ENCODE data around the gene CHPF2.
A peak's percentile ranks its signal among the peaks of the same experiment; 100 is the strongest.

CHPF2 gene

DNA sequence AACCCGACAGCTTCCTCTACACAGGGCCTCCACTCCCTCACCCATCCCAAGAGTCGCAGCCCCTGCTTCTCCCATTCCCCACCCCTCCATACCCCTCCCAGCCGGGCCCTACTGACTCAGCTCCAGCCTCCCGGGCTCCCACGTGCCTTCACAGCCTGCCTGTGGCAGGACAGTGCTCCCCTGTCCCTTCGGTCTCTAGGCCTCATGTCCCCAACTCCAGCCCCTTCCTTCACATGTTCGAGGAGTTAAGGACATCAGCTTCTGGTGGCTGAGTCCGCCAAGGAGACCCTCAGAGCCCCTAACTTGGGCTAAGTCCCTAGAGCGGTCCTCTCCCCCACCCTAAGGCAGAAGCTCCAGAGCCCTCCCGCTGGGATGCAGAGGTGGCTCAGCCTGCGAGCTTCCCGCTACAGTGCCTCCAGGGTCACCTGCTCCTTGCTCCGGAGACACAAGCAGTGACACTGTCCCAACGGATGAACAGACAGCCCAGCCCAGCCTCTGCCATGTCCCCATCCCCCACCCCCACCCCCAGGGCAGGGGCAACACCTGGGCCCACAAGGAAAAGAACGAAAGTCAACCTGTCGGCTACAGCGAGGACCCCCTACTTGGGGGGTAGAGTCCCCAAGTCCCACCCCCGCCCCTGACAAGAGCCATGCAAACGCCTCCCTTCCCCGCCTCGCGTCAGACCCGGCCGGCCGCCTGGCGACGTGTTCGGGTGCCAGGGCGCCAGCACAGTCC lies 15.5 kb downstream of the CHPF2 start:
- no peak for DNase-seq

DNA sequence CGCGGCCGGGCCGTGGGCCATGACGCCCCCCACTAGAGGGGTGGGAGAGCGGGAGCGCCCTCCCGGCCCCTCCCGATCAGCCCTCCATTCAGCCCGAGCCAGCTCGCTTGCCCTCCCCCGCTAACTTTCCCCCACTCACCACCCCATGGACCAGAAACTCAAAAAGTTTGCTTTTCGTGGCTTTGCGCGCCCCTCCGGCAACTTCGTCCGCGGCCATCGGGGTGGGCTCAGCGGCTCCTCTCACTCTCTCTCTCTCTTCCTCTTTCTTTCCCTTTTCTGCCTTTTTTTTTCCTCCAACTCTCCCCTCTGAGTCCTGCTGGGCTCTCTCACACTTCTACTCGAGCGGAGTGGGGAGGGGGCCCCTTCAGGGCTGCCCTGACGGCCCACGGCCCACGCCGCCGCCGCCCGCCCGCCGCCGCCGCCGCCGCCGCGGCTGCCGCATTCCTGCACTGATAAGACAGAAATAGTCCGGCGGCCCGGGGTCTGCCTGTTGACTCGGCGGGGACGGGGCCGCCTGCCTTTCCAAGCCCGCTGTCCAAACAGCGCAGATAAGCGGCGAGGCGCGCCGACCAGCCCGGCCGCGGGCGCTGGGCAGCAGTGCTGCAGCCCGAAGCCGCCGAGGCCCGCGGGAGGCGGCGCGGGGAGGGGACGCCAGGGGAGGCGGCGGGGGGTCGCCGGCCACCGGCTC lies 16.2 kb downstream of the CHPF2 start, which contains the start of gene SMARCD3:
TSS of gene SMARCD3 (minus strand) at position 349 of the 688 bp plus-strand sequence. CDS start at position 217, 132 bp downstream.
- peak; percentile 52 for DNase-seq

DNA sequence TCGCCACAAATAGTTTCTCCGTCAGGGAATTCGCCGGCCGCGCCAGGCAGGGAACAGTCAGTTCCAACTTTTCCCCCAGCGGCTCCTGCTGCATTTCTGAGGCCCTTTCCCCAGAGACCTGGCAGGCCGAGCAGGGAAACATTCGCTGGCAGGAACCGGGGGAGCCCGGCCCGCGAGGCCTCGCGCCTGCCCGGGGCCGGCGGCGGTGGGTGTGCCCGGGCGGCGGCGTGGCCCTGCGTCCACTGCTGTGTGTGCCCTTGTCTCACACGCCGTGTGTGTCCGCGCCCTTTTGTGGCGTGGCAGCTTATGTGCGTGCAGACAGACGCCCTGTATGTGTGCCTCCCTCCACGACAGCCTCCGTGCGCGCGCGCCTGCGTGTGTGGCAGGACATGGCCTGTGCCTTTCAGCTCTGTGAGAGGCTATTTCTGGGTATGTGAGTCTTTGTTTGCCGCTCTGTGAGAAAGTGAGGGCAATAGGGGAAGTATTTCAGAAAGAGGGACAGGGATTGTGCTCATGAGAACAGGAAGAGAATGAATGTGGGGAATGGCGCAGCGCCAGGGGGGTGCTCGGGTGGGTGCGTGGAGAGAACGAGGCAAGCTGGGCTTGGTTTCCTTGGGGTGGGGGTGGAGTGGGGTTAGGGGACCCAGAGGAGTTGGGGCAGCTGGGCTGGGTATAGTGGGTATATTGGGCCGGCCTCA lies 16.9 kb downstream of the CHPF2 start:
- peak; percentile 53 for DNase-seq

DNA sequence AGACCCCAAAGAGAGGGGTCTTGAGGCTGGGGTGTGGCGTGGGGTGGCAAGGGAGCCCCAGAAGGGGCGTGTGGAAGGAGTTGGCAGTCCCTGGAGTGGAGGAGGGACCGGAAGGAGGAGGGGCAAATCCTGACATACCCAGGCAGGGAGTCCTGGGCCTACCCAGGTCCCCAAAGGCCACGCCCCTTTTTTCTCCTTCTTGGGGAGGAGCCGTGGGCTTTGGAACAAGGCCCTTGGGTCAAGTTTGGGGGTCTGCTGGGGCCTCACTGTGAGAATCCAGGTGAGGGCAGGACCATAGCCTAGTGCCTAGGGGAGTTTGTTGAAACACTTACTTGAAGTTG lies 17.4 kb downstream of the CHPF2 start:
- no peak for DNase-seq

DNA sequence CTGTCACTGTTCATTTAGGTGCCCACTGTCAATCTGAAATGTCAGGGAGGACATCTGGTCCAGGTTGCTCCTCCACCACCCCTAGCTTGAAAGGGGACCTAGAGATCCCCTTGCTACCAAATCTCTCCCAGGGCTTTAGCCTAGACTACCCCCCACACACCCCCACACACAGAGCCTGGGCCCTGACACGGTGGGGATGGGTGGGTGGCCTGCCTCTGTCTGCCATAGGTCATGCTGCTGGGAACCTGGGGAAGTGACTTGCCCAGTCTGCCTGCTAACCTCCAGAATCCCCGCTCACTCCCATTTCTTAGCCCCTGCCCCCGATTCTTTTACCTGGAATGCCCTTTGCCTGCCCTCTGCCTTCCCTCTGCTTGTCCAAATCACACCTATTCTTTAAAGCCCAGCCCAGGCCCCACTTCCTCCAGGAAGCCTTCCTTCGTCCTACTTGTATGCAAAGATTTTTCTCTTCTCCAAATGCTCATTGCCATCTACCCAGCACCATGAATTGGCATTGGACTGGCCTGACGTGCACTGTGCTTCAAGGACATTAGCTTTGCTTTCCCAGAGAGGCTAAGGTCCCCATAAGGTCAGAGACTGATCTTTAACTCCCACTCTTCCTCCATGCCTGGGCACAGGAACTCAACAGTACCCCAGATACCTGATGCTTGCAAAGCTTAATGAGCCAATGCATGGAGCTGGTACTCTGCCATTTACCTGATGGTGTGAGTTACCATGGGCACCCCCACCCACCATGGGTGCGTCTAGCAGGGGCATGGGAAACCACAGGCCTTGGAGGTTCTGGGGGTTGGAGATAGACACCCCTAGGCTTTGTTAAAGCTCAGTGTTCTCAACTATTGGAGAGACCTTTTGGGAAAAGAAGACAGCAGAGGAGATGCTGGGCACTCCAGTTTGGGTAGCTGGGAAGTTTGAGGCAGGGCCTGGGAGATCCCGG lies 18.2 kb downstream of the CHPF2 start:
- no peak for DNase-seq

DNA sequence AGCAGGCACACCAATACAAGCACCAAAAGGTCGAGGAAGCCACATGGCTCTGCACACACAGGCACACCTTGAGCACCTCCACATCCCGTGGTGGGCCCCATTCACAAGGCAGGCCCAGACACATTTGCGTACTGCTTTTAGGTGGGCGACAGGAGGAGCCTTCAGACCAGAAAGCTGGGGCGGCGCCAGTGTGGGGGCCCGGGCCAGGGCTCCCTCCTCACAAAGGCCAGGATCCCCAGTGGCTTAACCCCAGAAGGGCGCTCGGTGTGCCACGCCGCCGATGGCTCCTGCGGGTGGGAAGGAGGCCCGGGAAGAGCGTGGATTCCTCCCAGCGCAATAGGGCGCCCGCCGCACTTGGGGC lies 19.0 kb downstream of the CHPF2 start:
- DNase-seq, result no peak

DNA sequence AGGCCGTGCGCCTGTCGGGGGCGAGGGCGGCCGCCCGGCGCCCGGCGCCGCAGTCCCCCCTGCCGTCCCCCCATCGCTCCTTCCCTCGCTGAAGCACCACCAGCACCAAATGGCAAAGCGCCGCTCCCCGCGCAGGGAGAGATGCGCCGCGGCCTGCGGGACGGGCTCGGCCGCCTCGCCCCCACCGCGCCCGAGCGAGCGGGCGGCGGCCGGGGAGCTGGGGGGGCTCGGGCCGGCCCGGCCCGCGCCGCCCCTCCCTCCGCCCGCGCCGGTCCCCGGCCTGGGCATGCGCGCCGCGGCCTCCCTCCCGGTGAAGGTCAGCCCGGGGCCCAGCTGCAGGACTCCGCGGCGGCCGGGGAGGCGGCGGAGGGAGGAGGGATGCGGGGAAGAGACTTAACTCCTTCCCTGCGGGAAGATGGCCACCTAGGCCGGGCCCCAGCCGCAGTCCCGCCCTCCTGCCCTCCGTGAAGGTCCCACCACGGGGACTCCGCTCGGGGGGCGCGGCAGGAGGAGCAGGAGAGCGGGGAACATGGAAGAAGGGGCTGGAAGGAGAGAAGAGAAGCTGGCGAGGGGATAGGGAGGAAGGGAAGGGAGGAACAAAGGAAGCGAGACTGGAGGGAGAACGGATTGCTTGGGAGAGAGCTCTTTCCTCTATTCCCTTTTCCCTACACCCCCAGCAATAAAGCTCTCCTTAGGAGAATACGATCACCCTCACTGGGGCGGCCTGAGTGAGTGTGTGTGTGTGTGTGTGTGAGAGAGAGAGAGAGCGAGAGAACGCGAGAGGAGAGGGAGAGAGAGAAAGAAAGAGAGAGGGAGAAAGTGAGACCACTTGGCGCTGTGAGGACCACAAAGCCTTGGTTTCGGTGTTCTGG lies 19.6 kb downstream of the CHPF2 start:
- no peak for DNase-seq

DNA sequence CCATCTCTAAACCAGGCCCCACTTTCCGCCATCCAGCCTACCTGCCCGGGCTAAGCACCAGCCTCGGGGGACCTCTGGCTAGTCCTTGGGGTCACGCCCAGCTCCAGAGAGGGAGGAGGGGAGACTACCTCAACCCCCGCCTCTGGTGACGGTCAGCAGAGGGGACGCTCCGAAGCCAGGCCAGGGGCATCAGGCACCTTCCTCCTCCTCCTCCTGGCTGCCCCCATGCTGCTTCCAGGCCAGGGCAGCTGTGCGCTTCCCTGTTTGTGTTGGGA lies 20.2 kb downstream of the CHPF2 start:
- no peak for DNase-seq

DNA sequence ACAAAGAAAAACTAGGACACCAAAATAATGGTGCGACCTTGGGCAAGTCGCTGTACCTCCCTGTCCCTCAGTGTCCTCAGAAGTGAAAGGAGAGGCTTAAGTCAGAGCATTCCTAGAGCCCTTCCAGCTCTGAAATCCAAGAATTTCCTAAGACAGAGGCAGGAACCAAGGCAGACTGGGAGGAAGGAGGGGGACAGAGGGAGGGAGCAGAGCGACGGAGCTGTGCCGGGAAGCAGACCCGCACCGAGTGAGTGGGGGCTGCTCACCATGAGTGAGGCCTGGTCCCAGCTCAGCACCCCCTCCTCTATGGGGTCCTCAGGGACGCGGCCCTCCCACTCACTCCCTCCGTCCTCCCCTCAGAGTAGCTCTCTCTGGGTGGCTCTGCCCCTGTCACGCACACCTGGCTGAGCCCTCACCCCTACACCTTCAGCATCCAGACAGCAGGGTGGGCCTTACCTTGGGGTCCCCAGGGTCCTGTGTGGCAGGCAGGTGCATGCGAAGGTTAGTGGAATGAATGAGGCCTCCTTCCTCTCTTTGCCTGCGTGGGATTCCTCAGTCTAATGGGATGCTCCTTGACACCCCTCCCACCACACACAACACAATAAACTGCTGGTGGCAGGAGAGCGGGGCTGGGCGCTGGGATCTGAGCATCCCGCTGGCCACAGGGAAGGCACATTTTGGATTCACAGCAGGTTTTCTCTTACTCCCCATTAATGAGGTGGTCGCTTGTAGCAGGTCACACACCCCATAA lies 20.9 kb downstream of the CHPF2 start:
- DNase-seq, result no peak

DNA sequence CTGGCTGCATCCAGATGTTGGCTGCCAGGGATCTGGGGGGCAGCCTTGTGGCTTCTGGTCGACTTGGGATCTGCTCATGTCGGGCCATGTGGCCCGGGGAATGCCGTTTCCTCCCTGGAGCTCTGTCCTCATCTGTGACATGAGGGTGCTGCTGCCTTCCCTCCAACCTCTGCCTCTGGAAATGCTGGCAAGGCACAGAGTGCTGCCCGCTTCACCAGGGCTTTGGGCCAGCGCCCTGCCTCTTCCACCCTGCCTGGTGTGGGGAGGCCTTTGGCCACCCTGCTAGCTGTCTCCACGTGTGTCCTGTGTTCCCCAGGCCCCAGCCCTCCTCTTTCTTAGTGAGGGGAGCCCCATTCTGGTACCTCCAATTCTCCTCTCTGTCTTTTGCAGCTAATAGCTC lies 22.0 kb downstream of the CHPF2 start:
- no peak for DNase-seq

DNA sequence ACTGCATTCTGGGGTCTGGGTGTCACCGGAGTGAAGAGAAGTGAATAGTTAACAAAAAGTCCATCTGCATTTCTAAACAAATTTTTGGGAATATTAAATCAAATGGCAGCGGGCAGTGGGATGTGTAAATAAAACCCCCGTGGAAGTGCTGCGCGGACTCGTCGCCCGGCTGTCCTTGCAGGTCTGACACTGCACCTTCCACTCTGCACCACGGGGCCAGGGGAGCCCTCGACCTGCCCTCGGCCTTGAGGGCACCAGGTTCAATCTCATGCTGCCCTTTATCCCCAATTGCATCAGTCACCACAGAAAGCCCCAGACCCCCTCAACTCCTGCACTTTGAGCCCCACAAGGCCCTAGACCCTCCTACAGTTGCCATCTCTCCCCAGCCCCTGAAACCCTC lies 22.6 kb downstream of the CHPF2 start:
- no peak for DNase-seq

DNA sequence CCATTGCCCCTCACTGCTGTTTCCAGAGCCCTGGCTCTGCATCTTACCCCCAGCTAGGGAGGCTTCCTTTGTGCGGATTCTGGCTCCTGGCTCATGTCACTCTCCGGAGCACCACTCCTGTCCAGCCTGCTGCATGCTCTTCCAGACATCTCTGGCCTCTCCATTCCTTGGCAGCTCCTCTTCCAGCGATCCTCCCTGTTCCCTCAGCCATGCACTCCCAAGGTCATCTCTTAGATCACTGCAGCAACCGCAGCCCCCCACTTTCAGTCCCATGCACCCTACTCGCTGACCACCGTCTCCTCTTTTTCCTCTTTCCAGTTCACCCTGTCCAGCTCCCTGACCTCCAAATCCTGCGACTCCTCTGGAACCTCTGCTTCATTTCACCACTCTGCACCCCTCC lies 23.1 kb downstream of the CHPF2 start:
- DNase-seq, result no peak

DNA sequence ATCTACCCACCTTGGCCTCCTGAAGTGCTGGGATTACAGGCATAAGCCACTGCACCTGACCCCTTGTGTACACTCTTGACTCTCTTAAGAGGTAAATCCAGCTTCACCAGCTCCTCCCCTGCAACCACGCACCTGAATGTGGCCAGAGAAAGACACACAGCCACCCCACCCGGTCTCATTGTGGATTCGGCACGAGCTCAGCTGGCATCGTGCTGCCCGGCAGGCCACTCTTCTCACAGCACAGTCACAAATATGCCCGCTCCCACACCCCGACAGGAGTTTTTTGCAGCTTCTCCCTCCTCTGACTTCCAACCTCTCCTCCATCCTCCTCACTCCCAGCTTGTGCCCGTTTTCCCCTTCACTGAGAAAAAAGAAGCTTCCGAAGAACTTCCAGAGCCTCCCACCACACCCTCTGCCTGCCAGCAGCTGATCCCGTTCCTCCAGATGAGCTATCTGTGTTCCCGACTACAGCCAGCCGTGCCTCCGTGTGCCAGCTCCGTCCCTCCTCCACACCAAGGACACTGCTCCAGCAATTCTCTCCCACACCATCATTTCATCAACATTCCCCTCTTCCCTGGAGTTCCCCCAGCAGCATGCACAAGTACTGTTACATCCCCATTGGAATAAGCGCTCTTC lies 24.2 kb downstream of the CHPF2 start:
- DNase-seq, result no peak

DNA sequence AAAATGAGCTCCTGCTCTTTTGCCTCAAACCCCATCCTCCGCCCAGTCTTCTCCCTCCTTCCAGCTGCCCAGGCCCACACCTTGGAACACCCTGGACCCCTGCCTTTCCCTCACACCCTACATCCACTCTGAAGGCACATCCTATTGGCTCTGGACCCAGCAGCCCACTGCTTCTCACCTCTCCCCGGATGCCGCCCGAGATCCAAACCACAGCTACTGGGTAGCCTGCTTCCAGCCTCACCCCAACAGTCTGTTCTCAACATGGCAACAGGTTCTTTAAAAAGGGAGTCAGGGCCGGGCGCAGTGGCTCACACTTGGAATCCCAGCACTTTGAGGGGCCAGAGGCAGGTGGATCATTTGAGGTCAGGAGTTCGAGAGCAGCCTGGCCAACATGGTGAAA lies 25.7 kb downstream of the CHPF2 start:
- no peak for DNase-seq

DNA sequence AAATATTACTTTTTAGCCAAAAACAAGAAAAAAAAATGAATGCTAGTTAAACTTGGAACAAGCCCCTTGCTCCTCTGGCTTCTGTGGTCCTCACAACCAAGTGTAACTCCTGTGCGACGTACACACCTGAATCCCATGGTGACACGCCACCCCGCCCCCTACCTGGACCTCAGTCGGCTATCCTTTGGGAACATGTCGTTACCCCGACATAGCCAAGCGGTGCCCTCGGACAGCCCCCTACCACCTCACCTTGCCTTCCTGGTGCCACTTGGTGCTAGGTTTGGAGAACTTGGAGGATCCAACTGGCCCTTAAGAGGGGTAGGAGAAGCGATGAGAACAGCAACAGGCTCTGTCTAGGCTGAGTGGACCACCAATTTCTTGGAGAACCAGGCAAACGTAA lies 28.2 kb downstream of the CHPF2 start:
- DNase-seq, result no peak

DNA sequence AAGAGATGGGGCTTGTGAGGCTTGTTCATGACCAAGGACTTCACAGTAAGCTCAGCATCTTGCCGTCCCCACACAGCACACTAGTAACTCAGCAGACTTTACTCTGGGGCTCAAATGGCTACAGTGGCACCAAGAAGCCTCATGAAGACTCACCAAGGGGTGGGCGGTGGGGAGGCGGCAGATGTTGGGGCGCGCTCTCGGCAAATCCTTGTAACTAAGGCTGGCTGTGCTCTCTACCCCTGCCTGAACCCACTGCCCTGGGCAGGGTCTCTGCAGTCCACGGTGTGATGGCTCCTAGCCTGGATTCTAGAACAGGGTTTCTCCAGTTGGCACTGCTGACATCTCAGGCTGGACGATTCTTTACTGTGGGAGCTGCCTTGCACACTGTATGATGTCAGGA lies 28.6 kb downstream of the CHPF2 start:
- no peak for DNase-seq

DNA sequence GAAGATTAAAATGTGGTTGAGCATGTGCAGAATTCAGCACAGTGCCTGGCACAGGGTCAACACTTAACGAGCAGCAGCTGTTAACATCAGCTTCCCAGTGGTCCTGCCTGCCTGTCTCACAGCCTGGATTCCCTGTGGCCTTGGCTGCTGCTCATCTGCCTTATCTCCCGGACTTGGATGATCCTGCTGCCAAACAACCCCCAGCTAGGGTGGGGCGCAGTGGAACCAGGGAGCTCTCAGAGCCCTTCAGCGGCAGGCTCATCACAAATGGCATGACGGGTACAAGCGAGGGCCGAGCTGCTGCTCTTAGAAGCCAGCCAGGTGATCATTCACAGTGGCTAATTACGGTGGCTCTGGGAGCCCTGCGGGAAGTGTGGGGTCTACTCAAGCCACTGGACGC lies 29.2 kb downstream of the CHPF2 start:
- DNase-seq, result no peak

DNA sequence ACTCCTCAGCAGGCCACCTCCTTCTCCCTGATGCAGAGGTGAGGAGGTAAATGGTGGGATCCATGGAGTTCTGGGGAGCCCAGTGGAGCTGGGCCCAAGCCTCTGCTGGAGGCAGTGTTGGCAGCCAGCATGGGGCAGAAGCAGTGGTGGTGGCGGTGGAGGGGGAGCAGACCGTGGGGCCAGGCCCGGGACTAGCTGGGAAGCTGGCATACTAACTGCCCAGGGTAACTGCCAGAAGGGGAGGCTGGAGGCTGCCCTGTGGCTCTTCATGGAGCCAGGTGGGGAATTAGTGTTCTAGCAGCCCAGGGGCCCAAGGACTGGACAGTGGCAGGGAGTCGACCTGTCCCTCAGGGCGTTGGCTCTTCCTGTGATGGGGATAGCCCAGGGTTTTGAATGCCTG lies 32.3 kb downstream of the CHPF2 start:
- no peak for DNase-seq

DNA sequence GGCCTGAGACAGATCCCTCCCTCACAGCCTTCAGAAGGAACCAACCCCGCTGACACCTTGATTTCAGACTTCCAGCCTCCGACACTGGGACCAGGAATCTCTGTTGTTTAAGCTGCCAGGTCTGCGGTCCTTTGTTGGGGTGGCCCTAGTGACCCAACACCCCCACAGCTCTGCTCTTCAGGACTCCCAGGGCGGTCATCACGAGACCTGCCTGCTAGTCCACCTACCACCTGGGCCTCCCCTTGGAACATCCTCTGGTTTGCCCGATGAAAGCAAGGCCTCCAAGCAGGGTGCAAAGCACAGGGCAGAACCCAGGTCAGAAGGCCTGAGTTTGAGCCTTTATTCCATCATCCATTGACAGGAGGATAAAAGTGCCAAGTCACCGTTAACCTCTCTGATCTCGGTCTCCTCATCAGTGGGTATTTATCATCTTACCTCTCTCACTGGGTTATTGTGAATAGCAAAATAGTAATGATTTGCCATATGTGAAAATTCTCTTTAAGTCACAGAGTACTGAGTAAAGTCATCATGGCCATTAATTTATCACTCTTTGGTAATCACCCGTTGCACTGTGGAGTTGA lies 33.2 kb downstream of the CHPF2 start:
- no peak for DNase-seq

DNA sequence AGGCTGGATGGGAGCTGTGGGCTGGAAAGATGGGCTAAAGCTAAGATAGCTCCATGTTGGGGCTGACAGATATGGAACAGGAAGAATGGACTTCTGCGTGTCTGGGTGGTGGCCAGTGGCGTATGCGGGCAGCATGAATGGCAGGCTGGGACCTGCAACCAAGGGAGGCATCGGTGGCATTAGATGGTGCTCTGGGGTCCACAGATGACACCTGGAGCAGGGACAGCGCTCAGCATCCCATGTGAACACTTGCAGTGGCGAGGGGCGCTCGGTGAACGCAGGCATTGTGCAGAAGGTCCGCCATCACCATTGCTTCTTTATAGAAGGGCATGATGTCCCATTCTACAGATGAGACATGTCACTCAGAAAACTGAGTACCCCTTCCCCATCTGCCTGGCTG lies 37.2 kb downstream of the CHPF2 start:
- DNase-seq, result no peak
